Neutrophil (primary cell): Measurements from ENCODE around the gene RGMA.

Source experiments
- H3K27ac ChIP-seq: fragments of 200-600 bp; sonication (generic); 2 replicates; pipeline ENCODE4 v1.5.1; 2016; ENCODE audit warnings: mild to moderate bottlenecking, moderate library complexity
- H3K27me3 ChIP-seq: fragments of 200-600 bp; sonication (generic); 2 replicates; pipeline ENCODE4 v1.6.0; 2016; ENCODE audit warnings: mild to moderate bottlenecking
- H3K36me3 ChIP-seq: fragments of 200-600 bp; sonication (generic); 2 replicates; pipeline ENCODE4 v1.5.1; 2017
- H3K4me1 ChIP-seq, 2 experiments: fragments of 200-600 bp in 1 of 2; sonication (generic) in 1 of 2; 1 replicate in 1 of 2; 2 replicates in 1 of 2; pipeline versions ENCODE4 v1.5.1 to v1.6.1; 2013 to 2016; ENCODE audit warnings: low read depth in 1 of 2, low read length in 1 of 2, mild to moderate bottlenecking in 1 of 2, moderate library complexity in 1 of 2; ENCODE audit not compliant: control insufficient read depth in 1 of 2, insufficient read depth in 1 of 2
- H3K4me3 ChIP-seq, 2 experiments: fragments of 200-600 bp in 1 of 2; sonication (generic) in 1 of 2; 1 replicate in 1 of 2; 2 replicates in 1 of 2; pipeline ENCODE4 v1.5.1; 2013 to 2016; ENCODE audit warnings: low read depth in 1 of 2, low read length in 1 of 2, mild to moderate bottlenecking in 1 of 2, moderate library complexity in 1 of 2
- H3K9me3 ChIP-seq: fragments of 200-600 bp; sonication (generic); 2 replicates; pipeline ENCODE4 v1.5.1; 2016
- TF ChIP-seq, protein P1 (sequence below): fragments of 200-600 bp; sonication (generic); IDR thresholded peaks from 2 replicates; pipeline ENCODE4 v1.5.1; 2016; ENCODE audit warnings: antibody characterized with exemption

RGMA gene

DNA sequence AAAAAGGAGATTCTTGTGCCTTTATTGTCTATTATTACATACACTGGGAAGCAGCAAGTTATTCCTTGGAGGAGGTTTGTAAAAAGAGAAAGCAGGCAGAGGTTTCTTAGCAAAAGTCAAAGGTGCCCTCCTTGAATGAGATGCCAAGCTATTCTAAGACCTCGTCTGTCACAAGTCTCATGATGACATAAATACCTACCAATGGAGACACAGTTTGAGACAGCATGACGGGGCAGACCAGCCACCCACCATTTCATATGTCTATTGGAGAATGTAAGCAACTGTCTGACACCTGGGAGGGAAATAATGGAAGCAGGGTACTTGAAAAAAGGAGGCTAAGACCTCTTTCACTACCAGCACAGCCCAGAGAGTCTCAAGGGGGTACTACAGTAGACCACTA lies 2.2 kb downstream of the RGMA start:
- H3K9me3 ChIP-seq = no peaks in the 10 kb centered on the region
- TF ChIP-seq, protein P1, sequence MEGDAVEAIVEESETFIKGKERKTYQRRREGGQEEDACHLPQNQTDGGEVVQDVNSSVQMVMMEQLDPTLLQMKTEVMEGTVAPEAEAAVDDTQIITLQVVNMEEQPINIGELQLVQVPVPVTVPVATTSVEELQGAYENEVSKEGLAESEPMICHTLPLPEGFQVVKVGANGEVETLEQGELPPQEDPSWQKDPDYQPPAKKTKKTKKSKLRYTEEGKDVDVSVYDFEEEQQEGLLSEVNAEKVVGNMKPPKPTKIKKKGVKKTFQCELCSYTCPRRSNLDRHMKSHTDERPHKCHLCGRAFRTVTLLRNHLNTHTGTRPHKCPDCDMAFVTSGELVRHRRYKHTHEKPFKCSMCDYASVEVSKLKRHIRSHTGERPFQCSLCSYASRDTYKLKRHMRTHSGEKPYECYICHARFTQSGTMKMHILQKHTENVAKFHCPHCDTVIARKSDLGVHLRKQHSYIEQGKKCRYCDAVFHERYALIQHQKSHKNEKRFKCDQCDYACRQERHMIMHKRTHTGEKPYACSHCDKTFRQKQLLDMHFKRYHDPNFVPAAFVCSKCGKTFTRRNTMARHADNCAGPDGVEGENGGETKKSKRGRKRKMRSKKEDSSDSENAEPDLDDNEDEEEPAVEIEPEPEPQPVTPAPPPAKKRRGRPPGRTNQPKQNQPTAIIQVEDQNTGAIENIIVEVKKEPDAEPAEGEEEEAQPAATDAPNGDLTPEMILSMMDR = no peak
- H3K4me3 ChIP-seq = no peak overlapping the region
- H3K4me1 ChIP-seq = peaks cover 8 to 17% of the 10 kb centered on the region in 2 experiments
- no peak overlapping the region for H3K27ac ChIP-seq
- H3K36me3 ChIP-seq = no peaks in the 10 kb centered on the region
- H3K27me3 ChIP-seq = peaks cover 100% of the 10 kb centered on the region

DNA sequence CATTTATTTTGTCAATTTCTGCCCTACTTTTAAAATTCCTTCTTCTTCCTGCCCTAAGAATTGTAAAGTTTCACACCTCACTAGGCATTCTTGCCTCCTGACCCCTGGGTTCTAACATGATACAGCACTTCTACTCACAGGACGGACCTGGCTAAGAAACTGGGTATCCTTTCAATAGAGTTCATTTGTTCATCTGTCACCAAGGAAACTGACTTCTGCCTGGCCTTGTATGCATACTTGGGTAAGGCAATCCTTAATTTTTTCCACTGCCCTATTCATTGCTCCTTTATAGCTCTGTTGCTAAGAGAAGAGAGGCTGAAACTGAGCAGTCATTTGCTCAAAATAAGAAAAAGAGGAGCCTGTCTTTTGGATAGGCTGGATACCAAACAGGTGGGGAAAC lies 3.3 kb downstream of the RGMA start:
- H3K9me3 ChIP-seq = no peaks in the 10 kb centered on the region
- H3K27ac ChIP-seq = no peak overlapping the region
- peaks cover 100% of the 10 kb centered on the region for H3K27me3 ChIP-seq
- no peaks in the 10 kb centered on the region for H3K36me3 ChIP-seq
- H3K4me1 ChIP-seq = peaks cover 8 to 17% of the 10 kb centered on the region in 2 experiments
- no peak overlapping the region for H3K4me3 ChIP-seq
- TF ChIP-seq, protein P1 = no peak

DNA sequence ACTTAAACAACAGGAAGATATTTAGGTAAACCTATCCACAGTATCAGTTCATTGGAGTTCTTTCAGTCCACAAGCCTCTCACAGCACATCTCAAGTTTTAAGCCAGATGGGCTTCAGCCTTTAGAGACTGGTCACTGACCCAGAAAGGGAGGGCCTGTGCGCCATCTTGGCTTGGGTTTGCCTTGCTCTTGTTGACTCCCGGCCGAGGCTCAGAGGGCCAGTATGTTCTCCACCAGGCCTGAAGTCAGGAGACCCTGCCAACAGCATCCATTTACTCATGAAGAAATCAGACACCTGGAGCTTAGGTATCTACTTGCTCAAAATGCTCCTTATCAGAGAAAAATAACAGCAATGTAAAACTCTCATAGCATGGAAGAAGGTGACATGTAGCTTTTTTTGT lies 6.2 kb downstream of the RGMA start:
- no peaks in the 10 kb centered on the region for H3K36me3 ChIP-seq
- H3K27ac ChIP-seq = no peak overlapping the region
- peaks cover 2 to 3% of the 10 kb centered on the region in 2 experiments for H3K4me1 ChIP-seq
- H3K9me3 ChIP-seq = no peaks in the 10 kb centered on the region
- no peak overlapping the region for H3K4me3 ChIP-seq
- TF ChIP-seq, protein P1 = no peak
- H3K27me3 ChIP-seq = peaks cover 96% of the 10 kb centered on the region

DNA sequence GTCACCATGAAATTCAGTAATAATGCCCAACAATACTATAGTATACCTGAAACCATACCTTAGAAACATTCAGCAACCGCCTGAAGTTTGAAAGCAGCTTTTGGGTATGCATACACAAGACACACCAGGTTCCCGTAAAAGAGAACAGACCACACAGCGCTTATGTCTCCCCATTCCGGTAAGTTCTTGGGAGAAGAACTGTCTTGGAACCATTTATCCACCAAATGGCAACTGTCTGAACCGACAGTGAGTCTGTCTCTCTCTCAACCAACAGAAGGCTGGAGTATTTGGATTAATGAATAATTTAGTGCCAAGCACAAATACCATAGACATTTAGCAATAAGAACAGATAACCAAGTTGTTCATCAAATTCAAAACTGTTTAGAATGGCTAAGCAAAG lies 7.6 kb downstream of the RGMA start:
- TF ChIP-seq, protein P1 = no peak
- Histone ChIP-seq H3K27ac (no peak overlapping the region), H3K27me3 (peaks cover 96% of the 10 kb centered on the region)

GRCh38 chr15:93080451-93080850 lies 8.6 kb downstream of the RGMA start:
- no peaks in the 10 kb centered on the region for H3K4me1 ChIP-seq

More for the DNA sequence above, 7.6 kb downstream of the RGMA start:
- H3K4me3 ChIP-seq = no peak overlapping the region
- no peaks in the 10 kb centered on the region for H3K9me3 ChIP-seq
- H3K4me1 ChIP-seq = no peaks in the 10 kb centered on the region
- no peaks in the 10 kb centered on the region for H3K36me3 ChIP-seq

More at GRCh38 chr15:93080451-93080850, 8.6 kb downstream of the RGMA start:
- H3K9me3 ChIP-seq = no peaks in the 10 kb centered on the region
- H3K27ac ChIP-seq = no peak overlapping the region
- peaks cover 96% of the 10 kb centered on the region for H3K27me3 ChIP-seq
- no peaks in the 10 kb centered on the region for H3K36me3 ChIP-seq
- TF ChIP-seq, protein P1 = no peak
- H3K4me3 ChIP-seq = no peak overlapping the region
